Esophagus muscularis mucosa (tissue), 4 donors: ENCODE data around the gene TBC1D3K.

ENCODE experiments used
- EP300 ChIP-seq: sonication (generic); formaldehyde crosslinking; IDR thresholded peaks from one replicate; pipeline ENCODE4 v1.6.1; 2017; ENCODE audit warnings: antibody characterized with exemption
- POLR2A ChIP-seq: fragments of 450-650 bp; IDR thresholded peaks from one replicate; pipeline ENCODE4 v1.6.1; 2017; ENCODE audit warnings: antibody characterized with exemption, moderate library complexity, mild to moderate bottlenecking, low read depth
- POLR2AphosphoS5 ChIP-seq, 2 donors: sonication (generic); formaldehyde crosslinking; IDR thresholded peaks; one replicate each; pipeline ENCODE4 v1.6.1; 2017; ENCODE audit warnings: antibody characterized with exemption in 2 of 2
- TF ChIP-seq, protein P1 (sequence below), 3 experiments: fragments of 200-600 bp in 2 of 3; fragments of 450-650 bp in 1 of 3; sonication (generic) in 2 of 3; IDR thresholded peaks; one replicate each; pipeline ENCODE4 v1.5.1; 2017 to 2019; ENCODE audit warnings: antibody characterized with exemption in 3 of 3, mild to moderate bottlenecking in 2 of 3, moderate library complexity in 1 of 3

DNA sequence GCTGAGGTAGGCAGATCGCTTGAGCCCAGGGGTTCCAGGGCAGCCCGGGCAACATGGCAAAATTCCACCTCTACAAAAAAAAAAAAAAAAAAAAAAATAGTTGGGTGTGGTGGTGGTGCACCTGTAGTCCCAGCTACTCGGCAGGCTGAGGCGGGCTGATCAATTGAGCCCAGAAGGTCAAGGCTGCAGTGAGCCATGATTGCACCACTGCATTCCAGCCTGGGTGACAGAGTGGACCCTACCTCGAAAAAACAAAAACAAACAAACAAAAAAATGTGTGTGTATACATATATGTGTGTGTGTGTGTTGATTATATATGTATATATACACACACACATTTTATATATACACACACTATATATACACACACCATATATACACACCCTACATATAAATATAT, 39.1 kb upstream of the TBC1D3K start:
- TF ChIP-seq, protein P1, sequence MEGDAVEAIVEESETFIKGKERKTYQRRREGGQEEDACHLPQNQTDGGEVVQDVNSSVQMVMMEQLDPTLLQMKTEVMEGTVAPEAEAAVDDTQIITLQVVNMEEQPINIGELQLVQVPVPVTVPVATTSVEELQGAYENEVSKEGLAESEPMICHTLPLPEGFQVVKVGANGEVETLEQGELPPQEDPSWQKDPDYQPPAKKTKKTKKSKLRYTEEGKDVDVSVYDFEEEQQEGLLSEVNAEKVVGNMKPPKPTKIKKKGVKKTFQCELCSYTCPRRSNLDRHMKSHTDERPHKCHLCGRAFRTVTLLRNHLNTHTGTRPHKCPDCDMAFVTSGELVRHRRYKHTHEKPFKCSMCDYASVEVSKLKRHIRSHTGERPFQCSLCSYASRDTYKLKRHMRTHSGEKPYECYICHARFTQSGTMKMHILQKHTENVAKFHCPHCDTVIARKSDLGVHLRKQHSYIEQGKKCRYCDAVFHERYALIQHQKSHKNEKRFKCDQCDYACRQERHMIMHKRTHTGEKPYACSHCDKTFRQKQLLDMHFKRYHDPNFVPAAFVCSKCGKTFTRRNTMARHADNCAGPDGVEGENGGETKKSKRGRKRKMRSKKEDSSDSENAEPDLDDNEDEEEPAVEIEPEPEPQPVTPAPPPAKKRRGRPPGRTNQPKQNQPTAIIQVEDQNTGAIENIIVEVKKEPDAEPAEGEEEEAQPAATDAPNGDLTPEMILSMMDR (IDR thresholded peaks at IDR 0.05), result no peak
- TF ChIP-seq EP300 (no peak), POLR2AphosphoS5 (IDR thresholded peaks at IDR 0.05) (no peak), POLR2A (no peak)
